Colonic mucosa (tissue), 4 donors: ENCODE measurements around the gene CCDC197. TPM values are rescaled to one million over a fixed set of nuclear protein-coding genes. Genes with fewer than 3 reads are reported as not detected.

Experiments
- DNase-seq: peaks from one replicate; pipeline ENCODE4 v3.0.0-alpha.2; 2020
- H3K27ac ChIP-seq: fragments of 200-600 bp; one replicate; pipeline ENCODE4 v1.8.0; 2021
- H3K27me3 ChIP-seq: fragments of 200-600 bp; one replicate; pipeline ENCODE4 v1.8.0; 2021
- H3K36me3 ChIP-seq: fragments of 200-600 bp; one replicate; pipeline ENCODE4 v1.8.0; 2021
- H3K4me1 ChIP-seq: fragments of 200-600 bp; one replicate; pipeline ENCODE4 v1.8.0; 2021; ENCODE audit warnings: mild to moderate bottlenecking
- H3K4me3 ChIP-seq: fragments of 200-600 bp; one replicate; pipeline ENCODE4 v1.8.0; 2021
- H3K9ac ChIP-seq, 2 donors: one replicate each; pipeline ENCODE4 v1.7.0; 2013; ENCODE audit warnings: control low read depth in 2 of 2, low read depth in 2 of 2, low read length in 2 of 2
- H3K9me3 ChIP-seq: fragments of 200-600 bp; one replicate; pipeline ENCODE4 v1.8.0; 2021
- intact Hi-C: fragments of 100-400 bp; cut with DNase I; formaldehyde crosslinking; loops from one replicate; pipeline ENCODE4 v1.14.1; 2022
- total RNA-seq, 2 donors: library from RNA; stranded (reverse); fragmentation: NEBNext Ultra II Directional in 1 of 2; extraction: Animal tissue kit (Norgen Biotek cat#: 25700) in 1 of 2; gene quantifications; one replicate each; pipeline ENCODE4 v1.2.1, GENCODE V29; 2021
- TF ChIP-seq, protein P1 (sequence below): fragments of 200-600 bp; IDR thresholded peaks from one replicate; pipeline ENCODE4 v1.8.0; 2022; ENCODE audit warnings: antibody characterized with exemption, mild to moderate bottlenecking
- donor health status: healthy.
- donor health status: DM: no; HTN: no; CAD: no.
- donor health status: DM: no; HTN: no; CAD: no.

Gene CCDC197
- total RNA-seq, 2 donors from 2014 or later, result not detected

DNA sequence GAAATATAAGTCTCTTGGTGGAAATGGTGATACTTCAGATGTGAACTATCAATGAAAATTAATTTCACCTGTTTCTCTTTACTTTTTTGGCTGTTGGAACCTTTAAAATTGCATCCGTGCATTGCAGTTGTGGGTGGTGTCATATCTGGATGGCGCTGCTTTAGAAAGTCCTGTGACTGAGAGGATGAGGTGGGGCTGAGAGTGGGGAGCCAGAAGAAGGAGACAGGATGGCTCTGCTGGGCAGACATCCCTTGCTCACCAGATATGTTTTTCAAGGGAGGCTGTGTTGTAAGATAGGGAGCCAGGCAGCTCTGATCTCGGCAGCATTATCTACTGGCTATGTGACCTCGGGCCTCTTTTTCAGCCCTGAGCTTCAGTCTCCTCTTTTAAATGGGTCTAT lies 33.4 kb upstream of the CCDC197 start:
- H3K27ac ChIP-seq, result peak overlapping the region; percentile 52
- no peaks in the 10 kb centered on the region for H3K27me3 ChIP-seq
- H3K9ac ChIP-seq, result no peak overlapping the region
- no peak for DNase-seq
- intact Hi-C loops, result no loop called here
- H3K9me3 ChIP-seq, result no peaks in the 10 kb centered on the region
- TF ChIP-seq, protein P1, sequence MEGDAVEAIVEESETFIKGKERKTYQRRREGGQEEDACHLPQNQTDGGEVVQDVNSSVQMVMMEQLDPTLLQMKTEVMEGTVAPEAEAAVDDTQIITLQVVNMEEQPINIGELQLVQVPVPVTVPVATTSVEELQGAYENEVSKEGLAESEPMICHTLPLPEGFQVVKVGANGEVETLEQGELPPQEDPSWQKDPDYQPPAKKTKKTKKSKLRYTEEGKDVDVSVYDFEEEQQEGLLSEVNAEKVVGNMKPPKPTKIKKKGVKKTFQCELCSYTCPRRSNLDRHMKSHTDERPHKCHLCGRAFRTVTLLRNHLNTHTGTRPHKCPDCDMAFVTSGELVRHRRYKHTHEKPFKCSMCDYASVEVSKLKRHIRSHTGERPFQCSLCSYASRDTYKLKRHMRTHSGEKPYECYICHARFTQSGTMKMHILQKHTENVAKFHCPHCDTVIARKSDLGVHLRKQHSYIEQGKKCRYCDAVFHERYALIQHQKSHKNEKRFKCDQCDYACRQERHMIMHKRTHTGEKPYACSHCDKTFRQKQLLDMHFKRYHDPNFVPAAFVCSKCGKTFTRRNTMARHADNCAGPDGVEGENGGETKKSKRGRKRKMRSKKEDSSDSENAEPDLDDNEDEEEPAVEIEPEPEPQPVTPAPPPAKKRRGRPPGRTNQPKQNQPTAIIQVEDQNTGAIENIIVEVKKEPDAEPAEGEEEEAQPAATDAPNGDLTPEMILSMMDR, result no peak
- no peak overlapping the region for H3K4me3 ChIP-seq
- H3K36me3 ChIP-seq, result no peaks in the 10 kb centered on the region
- H3K4me1 ChIP-seq, result no peaks in the 10 kb centered on the region

- H3K36me3 ChIP-seq, result no peaks in the 10 kb centered on the region
- no peak for DNase-seq
- no peaks in the 10 kb centered on the region for H3K9me3 ChIP-seq
- no peaks in the 10 kb centered on the region for H3K27me3 ChIP-seq
- H3K9ac ChIP-seq, result no peak overlapping the region
- H3K27ac ChIP-seq, result no peak overlapping the region
- H3K4me1 ChIP-seq, result no peaks in the 10 kb centered on the region
- TF ChIP-seq, protein P1, result no peak
- intact Hi-C loops, result no loop called here
- H3K4me3 ChIP-seq, result no peak overlapping the region
Measured at GRCh38 chr14:93964281-93964680, 32.8 kb upstream of the CCDC197 start.

GRCh38 chr14:93964820-93965286 lies 32.2 kb upstream of the CCDC197 start:
- no peaks in the 10 kb centered on the region for H3K9me3 ChIP-seq
- H3K4me1 ChIP-seq, result no peaks in the 10 kb centered on the region
- intact Hi-C loops, result no loop called here
- no peaks in the 10 kb centered on the region for H3K27me3 ChIP-seq
- H3K27ac ChIP-seq, result no peak overlapping the region
- TF ChIP-seq, protein P1, result no peak
- H3K36me3 ChIP-seq, result no peaks in the 10 kb centered on the region
- DNase-seq, result no peak
- H3K9ac ChIP-seq, result no peak overlapping the region
- no peak overlapping the region for H3K4me3 ChIP-seq

- TF ChIP-seq, protein P1, result no peak
- Histone ChIP-seq H3K4me1 (no peaks in the 10 kb centered on the region), H3K27me3 (no peaks in the 10 kb centered on the region), H3K4me3 (no peak overlapping the region), H3K36me3 (no peaks in the 10 kb centered on the region), H3K9ac (no peak overlapping the region), H3K9me3 (no peaks in the 10 kb centered on the region), H3K27ac (peak overlapping the region; percentile 17)
- intact Hi-C loops, result no loop called here
- no peak for DNase-seq
Measured at GRCh38 chr14:93965287-93965821, 31.7 kb upstream of the CCDC197 start.

DNA sequence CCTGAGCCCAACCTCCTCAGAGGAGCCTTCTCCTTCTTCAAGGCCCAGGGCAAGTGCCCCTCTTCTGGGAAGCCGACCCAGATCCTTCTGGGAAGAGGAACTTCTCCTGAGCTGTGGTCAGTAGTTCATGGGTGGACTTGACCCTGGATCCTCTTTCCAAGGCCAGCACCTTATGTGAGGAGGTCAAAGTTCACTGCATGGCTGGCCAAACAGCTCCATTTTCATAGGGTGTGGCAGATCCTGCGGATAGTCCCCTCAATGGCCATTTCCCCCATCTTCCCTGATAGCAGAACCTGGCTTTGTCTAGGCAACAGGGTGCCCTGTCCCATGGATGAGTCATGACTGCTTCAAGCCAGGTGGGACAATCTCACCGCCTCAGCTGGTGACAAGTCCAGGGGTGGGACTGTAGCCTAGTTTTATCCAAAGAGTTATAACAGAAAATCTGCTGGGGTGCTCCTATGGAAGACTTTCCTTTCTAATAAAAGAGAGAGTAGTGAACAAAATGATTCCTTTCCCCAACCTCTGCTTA lies 31.1 kb upstream of the CCDC197 start:
- H3K36me3 ChIP-seq, result no peaks in the 10 kb centered on the region
- no peak for DNase-seq
- intact Hi-C loops, result no loop called here
- TF ChIP-seq, protein P1, result no peak
- H3K9me3 ChIP-seq, result no peaks in the 10 kb centered on the region
- H3K4me3 ChIP-seq, result no peak overlapping the region
- H3K9ac ChIP-seq, result no peak overlapping the region
- no peaks in the 10 kb centered on the region for H3K4me1 ChIP-seq
- no peaks in the 10 kb centered on the region for H3K27me3 ChIP-seq
- H3K27ac ChIP-seq, result peak overlapping the region; percentile 17
